ENCODE measurements around the gene DMAC1.
A peak's percentile ranks its signal among the peaks of the same experiment; 100 is the strongest.

The DMAC1 gene

GRCh38 chr9:7799234-7799943 lies at the start of gene DMAC1:
DMAC1 (minus strand) TSS chr9:7799778; CDS start chr9:7799734, 44 bp downstream.
- POLR2A ChIA-PET = no interaction called here
- CTCF ChIA-PET = no interaction called here
- TF ChIP-seq FOXK2 (IDR thresholded peaks at IDR 0.05) (no peak), ZNF384 (IDR thresholded peaks at IDR 0.05) (no peak), L3MBTL2 (conservative IDR thresholded peaks at IDR 0.05) (peak; percentile 71), TARDBP (IDR thresholded peaks at IDR 0.05) (no peak), SP1 (IDR thresholded peaks at IDR 0.05) (no peak), BHLHE40 (IDR thresholded peaks at IDR 0.05; ENCODE audit: borderline replicate concordance) (no peak), ARNT (IDR thresholded peaks at IDR 0.05) (no peak), FOXM1 (IDR thresholded peaks at IDR 0.05; ENCODE audit: borderline replicate concordance) (no peak)
- DNase-seq (ENCODE audit: extremely low spot score) = peak; percentile 72

GRCh38 chr9:7849362-7849761 lies 49.8 kb upstream of the DMAC1 start:
- POLR2A ChIA-PET = no interaction called here
- DNase-seq (ENCODE audit: extremely low spot score) = no peak
- no peak for TF ChIP-seq SP1 (IDR thresholded peaks at IDR 0.05)
- no peak for TF ChIP-seq SUZ12 (IDR thresholded peaks at IDR 0.05)
- TF ChIP-seq TARDBP (IDR thresholded peaks at IDR 0.05) = no peak
- CTCF ChIA-PET = no interaction called here

- DNase-seq (ENCODE audit: extremely low spot score) = no peak
- ChIA-PET POLR2A (no interaction called here), CTCF (no interaction called here)
- TF ChIP-seq FOXK2 (IDR thresholded peaks at IDR 0.05) = no peak
These were observed 48.9 kb upstream of the DMAC1 start for GRCh38 chr9:7848498-7848897.

- TF ChIP-seq BHLHE40 (IDR thresholded peaks at IDR 0.05; ENCODE audit: borderline replicate concordance) (no peak), L3MBTL2 (conservative IDR thresholded peaks at IDR 0.05) (no peak), HDGF (IDR thresholded peaks at IDR 0.05; ENCODE audit: borderline replicate concordance) (no peak), FOXA1 (IDR thresholded peaks at IDR 0.05) (no peak), PKNOX1 (IDR thresholded peaks at IDR 0.05) (no peak), FOXM1 (IDR thresholded peaks at IDR 0.05; ENCODE audit: borderline replicate concordance) (no peak), FOXK2 (IDR thresholded peaks at IDR 0.05) (no peak), ELF4 (IDR thresholded peaks at IDR 0.05) (no peak), LEF1 (IDR thresholded peaks at IDR 0.05; ENCODE audit: borderline replicate concordance) (no peak), SP1 (IDR thresholded peaks at IDR 0.05) (no peak), TARDBP (IDR thresholded peaks at IDR 0.05) (no peak), NFRKB (IDR thresholded peaks at IDR 0.05) (no peak), SUZ12 (IDR thresholded peaks at IDR 0.05) (no peak), CTBP1 (IDR thresholded peaks at IDR 0.05; ENCODE audit: borderline replicate concordance) (no peak), ZNF384 (IDR thresholded peaks at IDR 0.05) (no peak), ARNT (IDR thresholded peaks at IDR 0.05) (no peak)
- peak; percentile 10 for DNase-seq (ENCODE audit: extremely low spot score)
- CTCF ChIA-PET = no interaction called here
- POLR2A ChIA-PET = no interaction called here
These were observed 44.7 kb upstream of the DMAC1 start for GRCh38 chr9:7844242-7844641.

GRCh38 chr9:7841831-7842230 lies 42.3 kb upstream of the DMAC1 start:
- POLR2A ChIA-PET = no interaction called here
- DNase-seq (ENCODE audit: extremely low spot score) = no peak
- no peak for TF ChIP-seq BHLHE40 (IDR thresholded peaks at IDR 0.05; ENCODE audit: borderline replicate concordance)
- TF ChIP-seq ARNT (IDR thresholded peaks at IDR 0.05) = no peak
- CTCF ChIA-PET = no interaction called here

- CTCF ChIA-PET = no interaction called here
- no peak for DNase-seq (ENCODE audit: extremely low spot score)
- no peak for TF ChIP-seq FOXM1 (IDR thresholded peaks at IDR 0.05; ENCODE audit: borderline replicate concordance)
- TF ChIP-seq ARNT (IDR thresholded peaks at IDR 0.05) = no peak
- no peak for TF ChIP-seq PKNOX1 (IDR thresholded peaks at IDR 0.05)
- no peak for TF ChIP-seq ZNF384 (IDR thresholded peaks at IDR 0.05)
- TF ChIP-seq SUZ12 (IDR thresholded peaks at IDR 0.05) = no peak
- no peak for TF ChIP-seq L3MBTL2 (conservative IDR thresholded peaks at IDR 0.05)
- TF ChIP-seq TARDBP (IDR thresholded peaks at IDR 0.05) = no peak
- no peak for TF ChIP-seq LEF1 (IDR thresholded peaks at IDR 0.05; ENCODE audit: borderline replicate concordance)
- TF ChIP-seq SP1 (IDR thresholded peaks at IDR 0.05) = no peak
- POLR2A ChIA-PET = no interaction called here
These were observed 35.0 kb upstream of the DMAC1 start for GRCh38 chr9:7834531-7834930.

GRCh38 chr9:7828334-7828733 lies 28.8 kb upstream of the DMAC1 start:
- TF ChIP-seq HDGF (IDR thresholded peaks at IDR 0.05; ENCODE audit: borderline replicate concordance) (no peak), ELF4 (IDR thresholded peaks at IDR 0.05) (no peak), SUZ12 (IDR thresholded peaks at IDR 0.05) (no peak)
- POLR2A ChIA-PET = no interaction called here
- no peak for DNase-seq (ENCODE audit: extremely low spot score)
- CTCF ChIA-PET = interaction anchor here (0.7 kb wide), 1 partner anchor 10 kb away, joined by 3 read pairs; no protein-coding TSS in a partner anchor

GRCh38 chr9:7827792-7828191 lies 28.2 kb upstream of the DMAC1 start:
- TF ChIP-seq L3MBTL2 (conservative IDR thresholded peaks at IDR 0.05) (no peak), FOXK2 (IDR thresholded peaks at IDR 0.05) (no peak), ZNF384 (IDR thresholded peaks at IDR 0.05) (no peak), FOXM1 (IDR thresholded peaks at IDR 0.05; ENCODE audit: borderline replicate concordance) (no peak), NFRKB (IDR thresholded peaks at IDR 0.05) (no peak), FOXA1 (IDR thresholded peaks at IDR 0.05) (no peak)
- CTCF ChIA-PET = interaction anchor here (0.7 kb wide), 1 partner anchor 11 kb away, joined by 3 read pairs; no protein-coding TSS in a partner anchor
- POLR2A ChIA-PET = no interaction called here
- DNase-seq (ENCODE audit: extremely low spot score) = no peak
